GM18526 (cell line): ENCODE data around the gene GMIP.

ENCODE experiments used
- POLR2A ChIP-seq: IDR thresholded peaks from 3 replicates; pipeline ENCODE4 v1.6.1; 2011; ENCODE audit not compliant: insufficient read length; ENCODE audit errors: extremely low read depth

Gene GMIP

DNA sequence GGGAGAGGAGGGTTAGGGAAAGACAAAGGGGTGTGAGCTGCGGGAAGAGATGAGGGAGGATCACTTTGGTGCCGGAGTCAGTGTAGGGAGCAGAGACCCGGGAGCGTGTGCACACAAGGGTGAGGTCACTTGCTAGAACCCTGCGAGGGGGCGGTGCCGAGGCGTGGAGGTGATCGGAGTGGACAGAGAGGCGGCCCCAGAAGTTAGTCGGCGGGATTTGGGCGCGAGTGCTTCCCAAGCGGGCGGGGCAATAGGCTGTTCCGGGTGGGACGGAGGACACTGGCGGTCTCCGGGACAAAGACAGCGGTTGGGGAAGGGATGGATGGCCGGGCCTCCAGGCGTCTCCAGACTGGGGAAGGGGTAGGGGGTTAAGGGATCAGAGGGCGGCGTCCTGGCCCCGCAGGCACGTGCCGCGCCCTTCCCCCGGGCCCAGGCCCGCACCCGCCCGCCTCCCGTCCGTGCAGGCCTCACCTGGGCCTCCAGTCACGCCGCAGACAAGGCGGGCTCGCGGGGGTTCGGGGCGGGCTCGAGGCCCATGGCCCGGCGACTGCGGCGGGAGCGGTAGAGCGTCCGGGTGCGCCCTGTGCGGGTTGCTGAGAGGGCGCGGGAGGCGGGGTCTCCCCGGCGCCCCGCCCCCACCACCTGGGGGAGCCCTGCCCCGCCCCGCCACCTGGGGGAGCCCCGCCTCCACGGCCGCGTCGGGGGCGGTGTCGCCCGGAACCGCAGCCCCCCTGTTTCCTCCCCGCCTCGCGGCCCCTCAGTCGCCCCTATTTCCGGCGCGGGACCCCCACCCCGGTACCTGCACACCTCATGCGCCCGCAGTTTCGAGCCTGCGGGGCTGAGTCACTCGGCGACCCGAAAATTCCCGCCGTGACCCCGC, 15.6 kb downstream of the GMIP start, which contains the start of gene LPAR2:
Gene LPAR2 (minus strand): TSS at position 600 of the 880 bp plus-strand sequence. CDS start 945 bp downstream, outside the sequence.
- peak; percentile 31 for TF ChIP-seq POLR2A

DNA sequence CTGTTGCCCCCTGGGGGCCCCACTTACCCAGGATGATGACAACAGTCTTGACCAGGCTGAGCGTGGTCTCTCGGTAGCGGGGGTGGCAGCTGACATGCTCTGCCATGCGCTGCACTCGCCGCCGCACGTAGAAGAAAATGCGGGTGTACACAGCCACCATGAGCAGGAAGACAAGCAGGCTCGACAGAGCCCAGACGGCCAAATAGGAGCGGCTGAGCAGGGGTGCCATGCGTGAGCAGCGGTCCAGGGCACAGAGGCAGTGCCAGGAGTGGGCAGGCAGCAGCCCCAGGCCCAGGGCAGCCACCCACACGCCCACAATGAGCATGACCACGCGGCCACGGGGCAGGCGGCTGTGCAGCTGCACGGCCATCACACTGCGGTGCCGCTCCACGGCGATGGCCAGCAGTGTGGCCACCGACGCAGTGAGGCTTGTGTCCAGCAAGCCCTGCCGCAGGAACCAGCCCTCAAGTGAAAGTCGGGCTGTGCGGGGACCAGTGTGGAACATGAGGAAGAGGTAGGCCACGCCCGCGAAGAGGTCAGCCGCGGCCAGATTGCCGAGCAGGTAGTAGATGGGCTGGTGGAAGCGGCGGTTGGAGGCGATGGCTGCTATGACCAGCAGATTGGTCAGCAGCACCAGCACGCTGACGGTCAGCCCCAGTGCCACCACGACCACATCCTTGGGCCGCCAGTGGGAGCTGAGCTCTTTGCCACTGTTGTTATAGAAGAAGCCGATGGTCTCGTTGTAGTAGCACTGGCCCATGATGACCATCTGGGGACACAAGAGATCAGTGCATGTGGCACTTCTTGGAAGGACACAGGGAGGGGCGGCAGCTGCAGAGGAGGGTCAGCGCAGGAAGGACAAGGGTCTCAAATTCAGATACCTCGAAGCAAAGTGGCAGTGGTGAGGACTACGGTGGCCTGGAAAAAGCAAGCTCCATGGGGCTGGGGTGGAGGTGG, 16.7 kb downstream of the GMIP start:
- no peak for TF ChIP-seq POLR2A

DNA sequence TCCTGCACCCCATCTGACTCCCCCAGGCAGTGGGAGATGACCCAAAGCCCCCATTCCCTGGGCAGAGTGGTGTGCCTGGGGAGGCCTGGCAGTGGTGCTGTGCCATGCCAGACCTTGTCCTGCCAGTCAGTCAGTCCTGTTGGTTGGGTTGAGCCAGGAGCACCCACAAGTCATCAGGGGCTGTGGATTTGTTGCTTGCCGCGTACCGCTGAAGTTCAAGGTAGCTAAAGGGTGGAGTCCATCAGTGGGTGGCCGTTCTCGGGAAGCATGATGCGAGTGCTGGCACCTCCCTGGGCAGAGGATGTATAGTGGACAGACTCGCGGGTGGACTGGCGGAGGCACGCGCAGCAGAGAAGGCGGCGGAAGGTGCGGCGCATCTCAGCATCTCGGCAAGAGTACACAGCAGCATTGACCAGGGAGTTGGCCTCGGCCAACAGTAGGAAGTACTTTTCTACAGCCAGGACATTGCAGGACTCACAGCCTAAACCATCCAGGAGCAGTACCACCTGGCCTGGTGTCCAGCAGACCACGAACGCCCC, 19.4 kb downstream of the GMIP start:
- no peak for TF ChIP-seq POLR2A

DNA sequence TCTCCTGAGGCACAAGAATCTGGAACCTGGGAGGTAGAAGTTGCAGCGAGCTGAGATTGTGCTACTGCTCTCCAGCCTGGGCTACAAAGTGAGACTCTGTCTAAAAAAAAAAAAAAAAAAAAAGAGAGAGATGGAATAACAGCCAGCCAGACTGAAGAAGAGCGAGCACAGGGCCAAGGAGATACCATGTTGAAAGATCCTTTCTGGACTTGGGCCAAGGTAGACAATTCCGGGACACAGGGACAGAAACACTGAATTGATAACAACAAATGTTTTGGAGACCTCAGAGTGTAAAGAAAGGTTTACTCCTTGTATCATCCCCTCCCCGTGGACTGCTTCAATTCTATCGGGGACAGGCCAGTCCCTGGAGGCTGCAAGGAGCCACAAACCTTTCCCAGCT, 20.1 kb downstream of the GMIP start:
- no peak for TF ChIP-seq POLR2A

DNA sequence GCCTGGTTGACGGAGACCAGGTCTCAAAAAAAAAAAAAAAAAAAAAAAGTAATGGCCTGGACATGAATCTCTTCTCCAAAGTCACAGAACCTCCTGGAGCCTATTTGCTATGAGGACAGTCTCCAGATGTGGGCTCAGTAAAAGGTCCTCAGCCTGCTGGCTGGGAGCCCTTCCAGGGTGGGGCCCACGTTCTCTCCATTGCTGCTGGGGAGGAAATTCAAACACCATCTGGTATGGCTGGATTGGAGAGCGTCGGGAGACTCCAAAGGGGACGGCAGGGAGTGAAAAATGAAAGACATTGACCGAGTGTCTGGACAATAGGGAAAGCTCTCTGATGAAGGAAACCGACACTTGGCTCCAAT, 23.6 kb downstream of the GMIP start:
- no peak for TF ChIP-seq POLR2A

DNA sequence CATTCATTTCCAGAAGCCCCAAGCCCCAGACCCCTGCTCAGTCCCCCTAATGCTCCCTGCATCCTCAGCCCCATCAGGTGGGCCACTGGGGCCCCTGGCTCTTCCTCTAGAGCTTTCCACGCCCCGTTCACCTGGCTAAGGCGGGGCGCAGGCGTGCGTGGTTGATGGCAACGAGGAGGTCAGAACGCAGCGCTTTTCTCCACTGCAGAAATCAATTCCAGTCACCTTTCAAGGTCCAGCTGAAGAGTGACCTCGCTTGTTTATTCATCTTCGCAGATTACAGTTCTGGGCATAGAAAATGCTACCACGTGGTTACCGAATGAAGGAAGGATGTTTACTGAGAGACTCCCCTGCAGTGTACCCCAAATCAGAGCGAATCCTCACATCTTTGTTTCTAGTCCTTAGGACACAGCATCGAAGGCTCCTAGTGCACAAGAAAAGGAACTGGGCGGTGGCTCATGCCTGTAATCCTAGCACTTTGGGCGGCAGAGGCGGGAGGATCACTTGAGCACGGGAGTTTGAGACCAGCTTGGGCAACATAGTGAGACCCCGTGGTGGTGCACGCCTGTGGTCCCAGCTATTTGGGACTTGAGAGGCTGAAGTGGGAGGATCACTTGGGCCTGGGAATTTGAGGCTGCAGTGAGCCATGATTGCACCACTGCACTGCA, 24.1 kb downstream of the GMIP start:
- TF ChIP-seq POLR2A: no peak

DNA sequence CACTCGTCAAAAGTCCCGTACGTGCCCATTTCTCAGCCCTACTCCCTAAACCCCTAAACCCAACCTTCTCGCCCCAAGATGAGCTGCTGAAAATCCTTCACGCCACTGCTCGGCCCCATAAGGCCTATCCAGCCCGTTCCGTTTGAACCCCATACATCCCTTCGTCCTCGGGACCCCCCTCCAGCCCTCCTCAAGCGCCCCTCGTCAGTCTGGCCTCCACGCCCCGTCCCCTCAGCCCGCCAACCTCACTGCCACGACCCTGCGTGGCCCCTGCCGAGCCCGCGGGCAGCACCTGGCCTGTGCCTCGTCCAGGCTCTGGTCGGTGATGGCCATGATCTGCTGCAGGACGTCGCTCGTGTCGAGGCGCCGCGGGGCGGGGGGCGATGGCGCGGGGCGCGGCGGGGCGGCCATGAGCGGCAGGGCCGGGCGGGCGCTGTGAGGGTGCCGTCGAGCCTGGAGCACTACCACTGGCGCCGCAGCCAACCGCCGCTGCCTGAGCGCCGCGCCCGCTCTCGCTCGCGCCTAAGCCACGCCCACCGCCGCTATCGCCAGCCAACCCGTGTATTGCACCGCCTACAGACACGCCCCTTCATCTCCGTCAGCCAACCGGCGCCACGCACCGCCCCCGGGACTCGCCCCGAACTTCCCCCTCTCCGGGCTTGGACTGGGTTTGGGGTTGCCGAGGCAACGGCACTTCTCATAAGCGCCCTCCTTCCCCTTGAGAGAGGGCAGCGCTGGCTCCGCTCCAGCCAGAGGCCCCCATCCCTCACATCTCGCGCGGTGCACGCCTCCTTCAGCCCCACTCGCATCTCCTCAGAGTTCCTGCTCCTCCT, 25.0 kb downstream of the GMIP start, which contains the start of gene PBX4:
Gene PBX4 (minus strand): TSS at position 469 of the 833 bp plus-strand sequence. CDS start 58 bp downstream, at position 411.
- TF ChIP-seq POLR2A: peak; percentile 49

DNA sequence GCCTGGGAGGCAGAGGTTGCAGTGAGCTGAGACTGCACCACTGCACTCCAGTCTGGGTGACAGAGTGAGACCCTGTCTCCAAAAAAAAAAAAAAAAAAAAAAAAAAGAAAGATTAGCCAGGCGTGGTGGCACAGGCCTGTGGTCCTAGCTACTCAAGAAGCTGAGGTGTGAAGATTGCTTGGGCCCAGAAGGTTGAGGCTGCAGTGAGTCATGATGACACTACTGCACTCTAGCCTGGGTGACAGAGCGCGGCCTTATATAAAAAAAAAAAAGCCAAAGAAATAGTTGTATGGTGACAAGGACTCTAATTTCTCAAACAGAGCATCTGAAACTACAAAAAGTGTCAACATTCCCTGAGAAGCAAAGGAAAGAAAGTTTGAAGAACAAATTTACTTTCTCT, 28.4 kb downstream of the GMIP start:
- TF ChIP-seq POLR2A: no peak

DNA sequence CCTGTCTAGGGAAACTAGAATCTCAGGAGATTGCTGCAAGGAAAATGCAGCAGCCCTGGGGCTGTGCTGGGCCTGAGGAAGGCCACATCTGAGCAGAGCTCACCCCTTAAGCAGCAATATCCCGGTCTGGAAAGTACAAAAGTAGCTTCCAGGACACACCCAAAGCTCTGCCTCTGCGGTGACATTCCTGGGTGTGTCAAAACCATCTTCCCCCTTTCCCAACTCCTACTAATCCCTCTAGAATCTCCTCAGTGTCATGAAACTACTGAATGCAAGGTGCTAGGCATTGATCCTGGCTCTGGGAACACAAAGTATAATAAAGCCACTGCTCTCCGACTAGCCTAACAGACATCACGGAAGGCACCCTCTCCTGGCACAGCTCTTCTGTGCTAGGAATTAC, 30.0 kb downstream of the GMIP start:
- no peak for TF ChIP-seq POLR2A

DNA sequence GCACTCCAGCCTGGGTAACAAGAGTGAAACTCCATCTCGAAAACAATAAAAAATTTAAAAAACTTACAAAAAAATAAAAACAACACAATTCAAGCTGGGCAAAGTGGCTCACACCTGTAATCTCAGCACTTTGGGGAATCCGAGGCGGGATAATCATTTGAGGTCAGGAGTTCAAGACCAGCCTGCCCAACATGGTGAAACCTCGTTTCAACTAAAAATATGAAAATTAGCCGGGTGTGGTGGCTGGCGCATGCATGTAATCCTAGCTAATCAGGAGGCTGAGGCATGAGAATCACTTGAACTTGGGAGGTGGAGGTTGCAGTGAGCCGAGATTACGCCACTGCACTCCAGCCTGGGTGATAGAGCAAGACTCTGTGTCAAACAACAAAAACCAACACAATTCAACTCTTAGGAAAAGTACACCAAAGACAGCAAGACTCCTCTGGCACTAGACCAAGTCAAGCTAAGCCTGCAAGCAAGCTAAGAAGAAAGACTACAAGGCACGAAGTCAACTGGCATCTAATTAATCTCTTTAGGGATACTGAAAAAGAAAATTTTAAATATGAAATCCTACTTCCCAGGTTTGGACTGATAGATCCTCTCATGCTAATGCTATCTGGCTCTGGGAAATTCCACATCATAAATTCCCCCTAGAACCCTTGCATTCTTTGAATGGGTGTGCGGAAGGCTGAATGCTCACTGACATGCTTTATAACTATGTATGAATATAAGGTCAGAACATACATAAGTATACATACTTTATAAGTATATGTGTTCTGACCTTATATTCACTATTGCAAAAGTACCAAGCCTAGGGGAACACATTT, 32.9 kb downstream of the GMIP start:
- no peak for TF ChIP-seq POLR2A

DNA sequence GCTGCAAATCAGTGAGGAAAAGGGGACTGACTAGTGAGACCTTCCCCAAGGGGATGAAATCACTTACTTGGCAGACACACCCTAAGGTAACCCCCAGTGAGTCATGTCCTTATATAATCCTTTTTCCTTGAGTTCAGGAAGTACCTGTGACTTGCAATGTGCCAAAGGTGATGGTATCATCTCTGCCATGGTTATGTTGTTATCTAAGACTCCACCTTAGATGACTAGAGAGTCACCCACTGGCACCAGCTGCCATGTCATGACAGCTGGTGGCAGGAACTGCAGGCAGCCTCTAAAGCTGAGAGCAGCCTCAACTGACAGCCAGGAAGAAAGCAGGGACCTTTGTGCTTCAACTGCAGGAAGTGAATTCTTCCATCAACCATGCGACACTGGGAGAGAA, 37.4 kb downstream of the GMIP start:
- TF ChIP-seq POLR2A: no peak

DNA sequence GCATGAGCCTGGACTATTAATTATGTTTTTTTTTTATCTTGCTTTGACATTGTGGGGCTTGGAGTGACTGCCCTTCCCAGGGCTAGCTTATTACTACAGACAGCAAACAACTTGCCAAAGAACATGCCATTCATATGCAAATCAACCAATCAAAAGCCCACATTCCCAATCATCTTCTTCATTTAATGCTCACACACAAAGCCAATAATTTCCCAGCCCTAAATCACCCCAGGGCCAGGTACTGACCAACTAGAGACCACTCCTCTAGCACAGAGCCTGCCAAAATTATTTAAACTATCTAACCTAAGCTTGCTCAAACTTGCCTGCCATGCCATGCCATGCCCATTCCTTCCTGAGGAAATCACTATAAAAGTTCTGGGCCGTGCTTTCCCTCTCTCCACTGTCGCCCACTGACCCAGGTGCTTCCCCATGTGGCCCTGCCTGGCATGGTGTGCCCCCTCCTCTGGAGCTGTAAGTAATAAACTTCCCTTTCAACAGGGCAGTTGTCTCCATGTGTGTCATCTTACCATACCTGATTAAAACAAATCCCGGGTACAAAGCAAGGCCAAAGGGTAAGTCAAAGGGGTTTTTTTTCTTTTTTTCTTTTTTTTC, 40.6 kb downstream of the GMIP start:
- TF ChIP-seq POLR2A: no peak
